Glutamatergic neuron (in vitro differentiated cells): ENCODE measurements around the gene PPM1D. TPM values are rescaled to one million over a fixed set of nuclear protein-coding genes. Genes with fewer than 3 reads are reported as not detected.
"Not testable (repeated sequence)": the region's sequence is repeated elsewhere in the genome, so short reads cannot be mapped to it uniquely, and the experiment has no call there.

ENCODE experiments used
- DNase-seq: peaks from one replicate; pipeline ENCODE4 v3.0.0; 2022
- H3K27ac Mint-ChIP-seq: one replicate; pipeline ENCODE4 v1.8.0; 2020; ENCODE audit warnings: mild to moderate bottlenecking, mixed read lengths, inconsistent platforms; ENCODE audit not compliant: unreplicated experiment
- H3K27me3 Mint-ChIP-seq: one replicate; pipeline ENCODE4 v1.8.0; 2020; ENCODE audit warnings: mild to moderate bottlenecking, moderate library complexity, mixed read lengths, inconsistent platforms; ENCODE audit not compliant: unreplicated experiment
- H3K36me3 Mint-ChIP-seq: one replicate; pipeline ENCODE4 v1.8.0; 2020; ENCODE audit warnings: mild to moderate bottlenecking, mixed read lengths, inconsistent platforms; ENCODE audit not compliant: unreplicated experiment
- H3K4me1 Mint-ChIP-seq: one replicate; pipeline ENCODE4 v1.8.0; 2020; ENCODE audit warnings: mild to moderate bottlenecking, low read depth, mixed read lengths, inconsistent platforms; ENCODE audit not compliant: unreplicated experiment
- H3K4me3 Mint-ChIP-seq: one replicate; pipeline ENCODE4 v1.8.0; 2020; ENCODE audit warnings: mild to moderate bottlenecking, mixed read lengths, inconsistent platforms; ENCODE audit not compliant: unreplicated experiment
- H3K9me3 Mint-ChIP-seq: one replicate; pipeline ENCODE4 v1.8.0; 2020; ENCODE audit warnings: mild to moderate bottlenecking, moderate library complexity, mixed read lengths, inconsistent platforms; ENCODE audit not compliant: unreplicated experiment
- CTCF ChIP-seq: fragments of 200-600 bp; sonication (generic); IDR thresholded peaks from one replicate; pipeline ENCODE4 v1.5.0; 2021; ENCODE audit not compliant: partially characterized antibody, unreplicated experiment
- long read RNA-seq: library from polyadenylated mRNA; unstranded; transcript quantifications from one replicate; pipeline ENCODE4 v2.0.0, GENCODE V29; 2020; ENCODE audit not compliant: unreplicated experiment
- total RNA-seq: library from RNA; stranded (reverse); fragmentation: NEBNext Ultra II Directional; extraction: Animal tissue kit (Norgen Biotek cat#: 25700); gene quantifications from one replicate; pipeline ENCODE4 v1.2.1, GENCODE V29; 2021; ENCODE audit not compliant: unreplicated experiment

The PPM1D gene
- total RNA-seq: 19.3 TPM
- long read RNA-seq, full-length matches to known transcripts: 5 of 11 reads
- long read RNA-seq, partial matches to known transcripts: 2 of 11 reads
- long read RNA-seq, other reads (novel, unspliced or antisense): 4 of 11 reads

- H3K4me3 Mint-ChIP-seq: peak within 1 kb of the TSS; percentile 99
- peaks cover 21% of the 10 kb centered on the region for H3K4me1 Mint-ChIP-seq
- peaks cover 9% of the 10 kb centered on the region for H3K27me3 Mint-ChIP-seq
- H3K27ac Mint-ChIP-seq: peak within 1 kb of the TSS; percentile 96
- no peaks in the 10 kb centered on the region for H3K36me3 Mint-ChIP-seq
- H3K9me3 Mint-ChIP-seq: peaks cover 6% of the 10 kb centered on the region
- no peak for TF ChIP-seq CTCF
- peak; percentile 99 for DNase-seq
These were observed at the start of gene PPM1D for GRCh38 chr17:60599620-60600489. TSS of gene PPM1D (plus strand) at chr17:60600193. CDS start at chr17:60600415, 222 bp downstream.

GRCh38 chr17:60552255-60552654 is 47.7 kb upstream of the PPM1D start:
- H3K9me3 Mint-ChIP-seq, H3K27me3 Mint-ChIP-seq, H3K27ac Mint-ChIP-seq, DNase-seq, H3K4me1 Mint-ChIP-seq, H3K36me3 Mint-ChIP-seq, H3K4me3 Mint-ChIP-seq: not testable (repeated sequence)

- Mint-ChIP-seq H3K36me3 (peaks cover 17% of the 10 kb centered on the region), H3K27ac (no peak overlapping the region), H3K27me3 (peaks cover 2% of the 10 kb centered on the region), H3K4me1 (no peaks in the 10 kb centered on the region), H3K4me3 (no peak overlapping the region), H3K9me3 (peaks cover 9% of the 10 kb centered on the region)
- no peak for DNase-seq
- TF ChIP-seq CTCF: no peak
These were observed 45.6 kb upstream of the PPM1D start for GRCh38 chr17:60554377-60554788.

- no peak for DNase-seq
- Mint-ChIP-seq H3K27ac (no peak overlapping the region), H3K4me1 (no peaks in the 10 kb centered on the region), H3K36me3 (peaks cover 17% of the 10 kb centered on the region), H3K4me3 (no peak overlapping the region), H3K9me3 (peaks cover 12% of the 10 kb centered on the region), H3K27me3 (peaks cover 2% of the 10 kb centered on the region)
- no peak for TF ChIP-seq CTCF
These were observed 44.2 kb upstream of the PPM1D start for GRCh38 chr17:60555786-60556185.

GRCh38 chr17:60557805-60558204 is 42.2 kb upstream of the PPM1D start:
- TF ChIP-seq CTCF: no peak
- peaks cover 17% of the 10 kb centered on the region for H3K36me3 Mint-ChIP-seq
- no peaks in the 10 kb centered on the region for H3K4me1 Mint-ChIP-seq
- peaks cover 2% of the 10 kb centered on the region for H3K27me3 Mint-ChIP-seq
- no peak overlapping the region for H3K4me3 Mint-ChIP-seq
- peaks cover 10% of the 10 kb centered on the region for H3K9me3 Mint-ChIP-seq
- no peak overlapping the region for H3K27ac Mint-ChIP-seq
- DNase-seq: no peak
